Activated B cell treated with CpG ODN at 0.5 μM for 24 hours (primary cell): ENCODE measurements around the gene PTTG1IP. TPM values are rescaled to one million over a fixed set of nuclear protein-coding genes. Genes with fewer than 3 reads are reported as not detected.

Experiments used
- ATAC-seq: fragments of 200-7000 bp; cut with Tn5 transposase; one replicate; pipeline ENCODE4 v1.10.0; 2021; ENCODE audit warnings: low read depth, mild to moderate bottlenecking, moderate library complexity
- CTCF ChIA-PET: fragments of 350-600 bp; sonication (Branson Sonifier 250); formaldehyde crosslinking; loops from one replicate; lab custom pipeline; 2021; ENCODE audit warnings: antibody characterized with exemption; lab: Charles Lee
- POLR2A ChIA-PET: fragments of 350-600 bp; sonication (Branson Sonifier 250); formaldehyde crosslinking; loops from one replicate; lab custom pipeline; 2021; ENCODE audit warnings: antibody characterized with exemption; lab: Charles Lee
- DNase-seq: peaks from one replicate; pipeline ENCODE4 v3.0.0; 2022
- H3K27ac Mint-ChIP-seq: one replicate; pipeline ENCODE4 v1.8.0; 2020; ENCODE audit warnings: mixed read lengths
- H3K27me3 Mint-ChIP-seq: one replicate; pipeline ENCODE4 v1.8.0; 2021; ENCODE audit warnings: mixed read lengths
- H3K36me3 Mint-ChIP-seq: one replicate; pipeline ENCODE4 v1.8.0; 2021; ENCODE audit warnings: low read depth, mixed read lengths
- H3K4me1 Mint-ChIP-seq: one replicate; pipeline ENCODE4 v1.8.0; 2021; ENCODE audit warnings: mixed read lengths
- H3K4me3 Mint-ChIP-seq: one replicate; pipeline ENCODE4 v1.8.0; 2020; ENCODE audit warnings: mild to moderate bottlenecking, mixed read lengths
- H3K9me3 Mint-ChIP-seq: one replicate; pipeline ENCODE4 v1.8.0; 2020; ENCODE audit warnings: mixed read lengths
- intact Hi-C: fragments of 100-400 bp; cut with micrococcal nuclease; formaldehyde crosslinking; loops from one replicate; pipeline ENCODE4 v1.15.1; 2024
- total RNA-seq: library from RNA; stranded (reverse); gene quantifications from 2 replicates; pipeline ENCODE4 v1.2.3, GENCODE V29; 2022
- TF ChIP-seq, protein P1 (sequence below): fragments of 200-600 bp; IDR thresholded peaks from one replicate; pipeline ENCODE4 v1.8.0; 2022; ENCODE audit warnings: antibody characterized with exemption, mild to moderate bottlenecking

The PTTG1IP gene
- total RNA-seq, 1 donor from 2014 or later: 36.6 TPM

DNA sequence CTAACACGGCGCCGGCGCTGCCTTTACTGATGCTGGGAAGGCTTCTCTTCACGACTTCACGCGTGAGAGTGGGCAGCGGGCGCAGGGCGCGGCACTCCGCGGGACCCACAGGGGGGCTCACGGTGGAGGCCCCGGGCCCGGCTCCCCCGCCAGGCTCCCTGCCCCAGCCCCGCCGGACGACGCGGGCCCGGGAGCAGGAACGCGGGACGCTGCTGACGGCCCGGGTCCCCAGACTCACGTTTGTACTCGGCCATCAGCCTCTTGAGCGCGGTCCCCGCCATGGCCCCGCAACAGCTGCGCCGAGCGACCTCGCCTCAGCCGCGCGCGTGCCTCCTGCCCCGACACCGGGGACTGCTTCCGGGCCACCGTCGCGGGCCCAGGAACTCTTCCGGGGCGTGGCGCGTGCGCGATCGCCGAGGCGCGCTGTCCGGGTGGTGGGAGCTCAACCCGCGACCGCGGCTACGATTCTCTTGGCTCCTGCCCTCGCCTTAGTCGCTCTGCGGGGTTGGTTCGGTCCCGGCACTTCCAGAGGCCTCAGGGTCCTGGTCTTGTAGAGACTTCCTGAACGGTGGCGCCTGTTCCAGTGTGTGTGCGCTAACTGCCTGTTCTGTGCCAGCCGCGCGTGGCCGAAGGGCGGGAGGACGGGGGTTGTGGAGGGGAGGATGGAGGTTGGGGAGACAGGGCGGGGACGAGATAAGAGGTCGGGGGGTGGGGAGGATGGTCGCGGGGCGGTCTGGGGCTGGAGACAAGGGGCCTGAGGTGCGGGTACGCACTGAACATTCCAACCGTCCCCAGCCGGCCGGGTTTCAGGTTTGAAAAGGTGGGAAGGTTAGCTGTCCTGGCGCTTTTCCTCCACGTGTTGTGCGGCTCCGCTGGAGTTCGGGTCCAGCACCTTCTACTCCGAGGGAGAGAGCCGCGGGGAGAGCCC lies 71.8 kb downstream of the PTTG1IP start, which contains the start of gene UBE2G2:
UBE2G2 (minus strand) TSS at position 353 of the 928 bp plus-strand sequence; CDS start at position 281, 72 bp downstream.
- intact Hi-C loops: loop anchor here (1.0 to 5.0 kb wide), 8 partner anchors 16 to 637 kb away; no protein-coding TSS in a partner anchor
- ChIA-PET CTCF (interaction anchor here (0.6 to 4.2 kb wide), 21 partner anchors 8 to 747 kb away, joined by 3 to 46 read pairs (median 4); partner anchors contain the start of genes ITGB2, PTTG1IP and SLX9), POLR2A (interaction anchor here (0.6 to 2.2 kb wide), 14 partner anchors 14 to 1063 kb away, joined by 3 to 23 read pairs (median 5); partner anchors contain the start of genes ADARB1, ITGB2, PTTG1IP and SLX9)
- TF ChIP-seq, protein P1, sequence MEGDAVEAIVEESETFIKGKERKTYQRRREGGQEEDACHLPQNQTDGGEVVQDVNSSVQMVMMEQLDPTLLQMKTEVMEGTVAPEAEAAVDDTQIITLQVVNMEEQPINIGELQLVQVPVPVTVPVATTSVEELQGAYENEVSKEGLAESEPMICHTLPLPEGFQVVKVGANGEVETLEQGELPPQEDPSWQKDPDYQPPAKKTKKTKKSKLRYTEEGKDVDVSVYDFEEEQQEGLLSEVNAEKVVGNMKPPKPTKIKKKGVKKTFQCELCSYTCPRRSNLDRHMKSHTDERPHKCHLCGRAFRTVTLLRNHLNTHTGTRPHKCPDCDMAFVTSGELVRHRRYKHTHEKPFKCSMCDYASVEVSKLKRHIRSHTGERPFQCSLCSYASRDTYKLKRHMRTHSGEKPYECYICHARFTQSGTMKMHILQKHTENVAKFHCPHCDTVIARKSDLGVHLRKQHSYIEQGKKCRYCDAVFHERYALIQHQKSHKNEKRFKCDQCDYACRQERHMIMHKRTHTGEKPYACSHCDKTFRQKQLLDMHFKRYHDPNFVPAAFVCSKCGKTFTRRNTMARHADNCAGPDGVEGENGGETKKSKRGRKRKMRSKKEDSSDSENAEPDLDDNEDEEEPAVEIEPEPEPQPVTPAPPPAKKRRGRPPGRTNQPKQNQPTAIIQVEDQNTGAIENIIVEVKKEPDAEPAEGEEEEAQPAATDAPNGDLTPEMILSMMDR: no peak
- Mint-ChIP-seq H3K27ac (peak within 1 kb of the TSS; percentile 91), H3K36me3 (peaks cover 66% of the 10 kb centered on the region), H3K4me1 (peaks cover 41% of the 10 kb centered on the region), H3K27me3 (no peaks in the 10 kb centered on the region), H3K4me3 (peak within 1 kb of the TSS; percentile 99), H3K9me3 (no peaks in the 10 kb centered on the region)
- DNase-seq: peak; percentile 92
- ATAC-seq: peak; percentile 95

DNA sequence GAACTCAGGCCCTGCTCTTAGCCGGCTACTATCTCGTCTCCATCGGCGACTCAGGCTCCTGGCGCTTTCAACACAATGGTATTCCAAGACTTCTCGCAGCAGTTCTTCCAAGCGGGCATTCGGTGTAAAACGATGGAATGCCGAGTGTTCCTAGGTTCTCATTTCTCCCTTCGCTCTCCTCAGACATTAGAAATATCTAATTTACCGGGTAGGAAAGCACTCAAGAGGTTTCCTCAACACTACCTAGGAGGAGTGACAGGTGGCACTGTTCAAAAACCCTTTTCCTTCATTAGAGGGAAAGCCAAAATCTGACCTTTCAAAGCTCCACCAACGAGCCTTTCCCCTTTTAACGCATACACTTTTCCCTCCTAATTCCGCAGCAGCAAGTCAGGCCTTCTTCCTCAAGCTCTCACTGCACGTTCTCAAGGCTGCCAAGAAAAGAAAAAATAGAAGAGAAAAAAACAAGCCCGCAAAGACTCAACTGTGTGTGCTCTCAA lies 72.5 kb downstream of the PTTG1IP start:
- intact Hi-C loops: loop anchor here (1.0 to 5.0 kb wide), 8 partner anchors 16 to 638 kb away; no protein-coding TSS in a partner anchor
- Mint-ChIP-seq H3K4me1 (peaks cover 44% of the 10 kb centered on the region), H3K27me3 (no peaks in the 10 kb centered on the region), H3K36me3 (peaks cover 68% of the 10 kb centered on the region), H3K4me3 (peak overlapping the region; percentile 99), H3K9me3 (no peaks in the 10 kb centered on the region), H3K27ac (peak overlapping the region; percentile 91)
- peak; percentile 43 for ATAC-seq
- ChIA-PET POLR2A (interaction anchor here (0.6 to 2.2 kb wide), 12 partner anchors 14 to 1063 kb away, joined by 3 to 23 read pairs (median 5); partner anchors contain the start of genes ITGB2, PTTG1IP, SLX9 and SUMO3), CTCF (interaction anchor here (0.7 to 4.2 kb wide), 22 partner anchors 8 to 327 kb away, joined by 3 to 46 read pairs (median 4); partner anchors contain the start of genes ITGB2, PTTG1IP and SLX9)
- DNase-seq: no peak
- TF ChIP-seq, protein P1: no peak

DNA sequence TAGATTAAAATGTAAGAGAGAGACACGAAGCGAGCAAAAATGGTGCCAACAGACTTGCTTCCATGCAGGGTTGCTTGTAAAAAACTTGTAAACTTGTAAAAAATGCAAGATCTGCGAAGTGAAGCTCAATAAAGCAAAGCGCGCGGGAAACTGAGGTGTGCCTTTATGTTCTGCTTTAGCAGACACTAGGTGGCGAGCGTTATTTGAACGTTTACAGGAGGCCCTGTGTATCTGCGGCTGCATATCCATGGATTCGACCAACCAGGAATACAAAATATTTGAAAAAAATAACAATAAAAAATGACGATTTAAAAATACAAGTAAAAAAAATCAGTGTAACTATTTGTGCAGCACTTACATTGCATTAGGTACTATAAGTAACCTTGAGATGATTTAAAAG lies 73.4 kb downstream of the PTTG1IP start:
- Mint-ChIP-seq H3K27ac (no peak overlapping the region), H3K27me3 (no peaks in the 10 kb centered on the region), H3K9me3 (no peaks in the 10 kb centered on the region), H3K4me1 (peaks cover 46% of the 10 kb centered on the region), H3K36me3 (peaks cover 61% of the 10 kb centered on the region), H3K4me3 (peak overlapping the region; percentile 99)
- no peak for ATAC-seq
- TF ChIP-seq, protein P1: no peak
- intact Hi-C loops: loop anchor here (2.0 to 5.0 kb wide), 2 partner anchors 312 to 639 kb away; no protein-coding TSS in a partner anchor
- ChIA-PET CTCF (interaction anchor here (0.7 to 4.2 kb wide), 12 partner anchors 10 to 330 kb away, joined by 3 to 46 read pairs (median 4); partner anchors contain the start of genes ITGB2, PTTG1IP and SLX9), POLR2A (interaction anchor here (1.2 to 2.2 kb wide), 4 partner anchors 17 to 140 kb away, joined by 5 to 16 read pairs (median 15); partner anchors contain the start of genes PTTG1IP, SLX9 and SUMO3)
- DNase-seq: no peak

DNA sequence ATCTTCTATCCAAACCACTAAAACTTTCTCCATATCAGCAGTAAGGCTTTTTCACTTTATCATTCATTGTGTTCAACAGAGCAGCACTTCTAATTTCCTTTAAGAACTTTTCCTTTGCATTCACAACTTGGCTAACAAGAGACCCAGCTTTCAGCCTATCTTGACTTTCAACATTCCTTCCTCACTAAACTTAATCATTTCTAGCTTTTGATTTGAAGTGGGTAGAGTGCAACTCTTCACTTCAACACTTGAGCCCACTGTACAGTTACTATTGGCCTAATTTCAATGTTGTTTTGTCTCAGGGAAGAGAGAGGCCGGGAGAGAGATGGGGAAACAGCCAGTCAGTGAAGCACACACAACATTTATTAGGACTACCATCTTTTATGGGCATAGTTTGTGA lies 73.8 kb downstream of the PTTG1IP start:
- H3K4me1 Mint-ChIP-seq: peaks cover 46% of the 10 kb centered on the region
- no peak overlapping the region for H3K27ac Mint-ChIP-seq
- intact Hi-C loops: loop anchor here (2.0 to 10.0 kb wide), 3 partner anchors 313 to 775 kb away; no protein-coding TSS in a partner anchor
- H3K27me3 Mint-ChIP-seq: no peaks in the 10 kb centered on the region
- H3K36me3 Mint-ChIP-seq: peaks cover 56% of the 10 kb centered on the region
- ChIA-PET POLR2A (no interaction called here), CTCF (interaction anchor here (1.1 to 4.2 kb wide), 5 partner anchors 10 to 142 kb away, joined by 3 to 46 read pairs (median 3); partner anchors contain the start of gene PTTG1IP)
- DNase-seq (no peak), ATAC-seq (no peak)
- TF ChIP-seq, protein P1: no peak
- peak overlapping the region; percentile 15 for H3K4me3 Mint-ChIP-seq
- no peaks in the 10 kb centered on the region for H3K9me3 Mint-ChIP-seq

Other genes starting within 250 kb of the PTTG1IP start
- gene KRTAP10-9, start 246.6 kb downstream of the PTTG1IP start, total RNA-seq: not detected in 2 replicates
- gene KRTAP10-10, start 236.3 kb downstream of the PTTG1IP start, total RNA-seq: not detected in 2 replicates
- gene KRTAP10-11, start 227.3 kb downstream of the PTTG1IP start, total RNA-seq: not detected in 2 replicates
- not detected in 2 replicates for gene KRTAP12-4, start 219.0 kb downstream of the PTTG1IP start, total RNA-seq
- not detected in 2 replicates for gene KRTAP12-3, start 215.8 kb downstream of the PTTG1IP start, total RNA-seq
- not detected in 2 replicates for gene KRTAP12-2, start 206.8 kb downstream of the PTTG1IP start, total RNA-seq
- gene KRTAP12-1, start 191.5 kb downstream of the PTTG1IP start, total RNA-seq: not detected in 2 replicates
- not detected in 2 replicates for gene KRTAP10-12, start 176.5 kb downstream of the PTTG1IP start, total RNA-seq
- not detected in 2 replicates for gene TSPEAR, start 162.1 kb downstream of the PTTG1IP start, total RNA-seq
- 102 and 108 TPM in 2 replicates for gene UBE2G2, start 71.9 kb downstream of the PTTG1IP start, total RNA-seq
- 63.2 and 66.0 TPM in 2 replicates for gene SUMO3, start 55.6 kb downstream of the PTTG1IP start, total RNA-seq
- 124 and 131 TPM in 2 replicates for gene ITGB2, start 47.2 kb upstream of the PTTG1IP start, total RNA-seq
- 26.0 and 34.7 TPM in 2 replicates for gene SLX9, start 66.3 kb upstream of the PTTG1IP start, total RNA-seq
- gene ADARB1, start 200.9 kb upstream of the PTTG1IP start, total RNA-seq: 21.6 and 22.6 TPM in 2 replicates